ENCODE data around the gene NDFIP1. TPM values are rescaled to one million over a fixed set of nuclear protein-coding genes. Genes with fewer than 3 reads are reported as not detected.

Gene NDFIP1
- total RNA-seq, 1 experiment from 2014 or later, result 37.8 TPM

- Histone ChIP-seq H3K9me3 (ENCODE audit: control insufficient read depth in 1 of 2, insufficient read depth in 1 of 2, low read depth in 1 of 2, low read length in 2 of 2) (no peaks in the 10 kb centered on the region), H3K9ac (ENCODE audit: low read length) (no peak overlapping the region), H3K4me3 (replicated peaks in 1 of 2; ENCODE audit: low read depth in 1 of 2, low read length in 2 of 2) (no peak overlapping the region), H3K9me2 (ENCODE audit: insufficient read depth) (no peaks in the 10 kb centered on the region), H3K79me2 (ENCODE audit: insufficient read depth, low read length) (no peaks in the 10 kb centered on the region), H2AFZ (ENCODE audit: low read depth, low read length, poor library complexity, severe bottlenecking) (no peak overlapping the region), H3K4me2 (ENCODE audit: low read length) (no peak overlapping the region), H3K27ac (ENCODE audit: low read depth, low read length) (no peak overlapping the region), H3K27me3 (ENCODE audit: insufficient read depth, low read length) (no peaks in the 10 kb centered on the region), H3K4me1 (ENCODE audit: control insufficient read depth in 1 of 2, insufficient read depth in 2 of 2, low read length in 2 of 2) (no peaks in the 10 kb centered on the region), H3K36me3 (ENCODE audit: control insufficient read depth in 1 of 2, insufficient read depth in 2 of 2, low read length in 2 of 2) (peaks cover 13 to 18% of the 10 kb centered on the region in 2 experiments; a peak in 3 of 4 replicates), H4K20me1 (ENCODE audit: insufficient read depth) (no peaks in the 10 kb centered on the region)
- DNase-seq (ENCODE audit: low read depth, low spot score) (peak; percentile 32), ATAC-seq (no peak; the same call in 1 of the 2 replicates)
- no TSS peak for BruUV-seq (replicated peaks)
- ChIA-PET RAD21 (ENCODE audit: low non-redundant PET in 1 of 2, low total read pairs in 2 of 2, uncharacterized antibody in 2 of 2, unreplicated experiment in 2 of 2) (interaction anchor here in 1 of 2 experiments (1.3 kb wide), 1 partner anchor 129 kb away, joined by 3 read pairs; no protein-coding TSS in a partner anchor), POLR2A (interaction anchor here (0.6 to 1.6 kb wide), 4 partner anchors 132 to 183 kb away, joined by 3 to 7 read pairs (median 3); partner anchors contain the start of genes GNPDA1 and RNF14), CTCF (interaction anchor here (1.0 to 3.3 kb wide), 14 partner anchors 10 to 920 kb away, joined by 3 to 39 read pairs (median 8); partner anchors contain the start of genes GNPDA1, PCDHB14 and RNF14)
- intact Hi-C loops (cut with micrococcal nuclease), result loop anchor here (1.0 to 10.0 kb wide), 5 partner anchors 129 to 479 kb away; no protein-coding TSS in a partner anchor
- TF ChIP-seq REST (IDR thresholded peaks at IDR 0.05; ENCODE audit: low read depth) (no peak), EZH2phosphoT487 (IDR thresholded peaks at IDR 0.05; ENCODE audit: borderline replicate concordance) (no peak), CTCF (IDR thresholded peaks at IDR 0.05 in 2 of 3, conservative IDR thresholded peaks at IDR 0.05 in 1 of 3; ENCODE audit: borderline replicate concordance in 1 of 3, insufficient read depth in 1 of 3, low read depth in 2 of 3, low read length in 2 of 3) (peak; percentile 24 to 79 (median 51); a peak in 4 of 6 replicates), EGR1 (IDR thresholded peaks at IDR 0.05; ENCODE audit: low read depth) (no peak), RAD21 (IDR thresholded peaks at IDR 0.05; ENCODE audit: low read depth) (peak; percentile 74), EZH2 (IDR thresholded peaks at IDR 0.05) (no peak)
These were observed 35.3 kb downstream of the NDFIP1 start for GRCh38 chr5:142143878-142144277.

Measured in HCT116 (cell line).